SKM-1 treated with dmso at 0.1 percent for 144 hours (cell line): ENCODE data around the gene FAM90A1.
"Not testable (repeated sequence)": the region's sequence is repeated elsewhere in the genome, so short reads cannot be mapped to it uniquely, and the experiment has no call there.

Experiments used
- DNase-seq: peaks from one replicate; lab custom pipeline; 2025; ENCODE audit not compliant: unreplicated experiment; lab: John Stamatoyannopoulos, UW

Gene FAM90A1

GRCh38 chr12:8233935-8234495 is 6.6 kb upstream of the FAM90A1 start:
- not testable (repeated sequence) for DNase-seq

- not testable (repeated sequence) for DNase-seq
Observed at GRCh38 chr12:8233300-8233855, 6.0 kb upstream of the FAM90A1 start.

GRCh38 chr12:8231666-8232608 is 4.5 kb upstream of the FAM90A1 start:
- not testable (repeated sequence) for DNase-seq

GRCh38 chr12:8231049-8231448 is 3.6 kb upstream of the FAM90A1 start:
- not testable (repeated sequence) for DNase-seq

GRCh38 chr12:8229486-8229885 is 2.1 kb upstream of the FAM90A1 start:
- not testable (repeated sequence) for DNase-seq

- not testable (repeated sequence) for DNase-seq
Observed at GRCh38 chr12:8228607-8229006, 1.2 kb upstream of the FAM90A1 start.

GRCh38 chr12:8227732-8228077 is 287 bp upstream of the FAM90A1 start:
- not testable (repeated sequence) for DNase-seq

GRCh38 chr12:8226355-8226754 is 1.1 kb downstream of the FAM90A1 start:
- no peak for DNase-seq

GRCh38 chr12:8224782-8225181 is 2.6 kb downstream of the FAM90A1 start:
- not testable (repeated sequence) for DNase-seq

- DNase-seq, result not testable (repeated sequence)
Observed at GRCh38 chr12:8223646-8224045, 3.8 kb downstream of the FAM90A1 start.

- DNase-seq, result not testable (repeated sequence)
Observed at GRCh38 chr12:8222303-8222702, 5.1 kb downstream of the FAM90A1 start.

- not testable (repeated sequence) for DNase-seq
Observed at GRCh38 chr12:8221844-8222243, 5.6 kb downstream of the FAM90A1 start.

- DNase-seq, result not testable (repeated sequence)
Observed at GRCh38 chr12:8221375-8221774, 6.0 kb downstream of the FAM90A1 start.

- not testable (repeated sequence) for DNase-seq
Observed at GRCh38 chr12:8218711-8219382, 8.6 kb downstream of the FAM90A1 start.

GRCh38 chr12:8197685-8198308 is 29.6 kb downstream of the FAM90A1 start:
- DNase-seq, result not testable (repeated sequence)

- not testable (repeated sequence) for DNase-seq
Observed at GRCh38 chr12:8188088-8188487, 39.3 kb downstream of the FAM90A1 start.

- DNase-seq, result not testable (repeated sequence)
Observed at GRCh38 chr12:8184206-8184605, 43.2 kb downstream of the FAM90A1 start.

GRCh38 chr12:8183346-8183745 is 44.1 kb downstream of the FAM90A1 start:
- DNase-seq, result not testable (repeated sequence)

GRCh38 chr12:8182923-8183322 is 44.5 kb downstream of the FAM90A1 start:
- not testable (repeated sequence) for DNase-seq

- not testable (repeated sequence) for DNase-seq
Observed at GRCh38 chr12:8181271-8181670, 46.1 kb downstream of the FAM90A1 start.
